MM.1S (cell line): Measurements from ENCODE around the gene ZBTB4.

ENCODE experiments used
- EZH2 ChIP-seq: fragments of 300-600 bp; sonication (generic); optimal IDR thresholded peaks from 2 replicates; pipeline ENCODE3; 2017; ENCODE audit warnings: low read depth, mild to moderate bottlenecking, antibody characterized with exemption, low read length, mixed read lengths
- TF ChIP-seq, protein P1 (sequence below): fragments of 300-600 bp; sonication (generic); IDR thresholded peaks from 2 replicates; pipeline ENCODE4 v1.5.1; 2016; ENCODE audit warnings: antibody characterized with exemption, low read length, mixed read lengths

DNA sequence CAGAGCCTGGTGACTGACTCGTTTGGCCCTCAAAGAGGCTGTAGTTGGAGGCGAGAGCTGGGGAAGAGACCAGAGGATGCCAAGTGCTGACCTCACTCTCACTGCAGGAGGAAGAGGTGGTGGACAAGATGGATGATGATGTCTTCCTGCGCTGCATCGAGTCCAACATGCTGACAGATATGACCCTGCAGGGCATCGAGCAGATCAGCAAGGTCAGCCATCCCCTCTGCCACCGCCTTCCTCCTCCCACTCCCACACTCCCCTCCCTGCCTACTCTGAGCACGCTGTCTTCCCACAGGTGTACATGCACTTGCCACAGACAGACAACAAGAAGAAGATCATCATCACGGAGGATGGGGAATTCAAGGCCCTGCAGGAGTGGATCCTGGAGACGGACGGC is 31.7 kb upstream of the ZBTB4 start:
- no peak for TF ChIP-seq EZH2
- TF ChIP-seq, protein P1, sequence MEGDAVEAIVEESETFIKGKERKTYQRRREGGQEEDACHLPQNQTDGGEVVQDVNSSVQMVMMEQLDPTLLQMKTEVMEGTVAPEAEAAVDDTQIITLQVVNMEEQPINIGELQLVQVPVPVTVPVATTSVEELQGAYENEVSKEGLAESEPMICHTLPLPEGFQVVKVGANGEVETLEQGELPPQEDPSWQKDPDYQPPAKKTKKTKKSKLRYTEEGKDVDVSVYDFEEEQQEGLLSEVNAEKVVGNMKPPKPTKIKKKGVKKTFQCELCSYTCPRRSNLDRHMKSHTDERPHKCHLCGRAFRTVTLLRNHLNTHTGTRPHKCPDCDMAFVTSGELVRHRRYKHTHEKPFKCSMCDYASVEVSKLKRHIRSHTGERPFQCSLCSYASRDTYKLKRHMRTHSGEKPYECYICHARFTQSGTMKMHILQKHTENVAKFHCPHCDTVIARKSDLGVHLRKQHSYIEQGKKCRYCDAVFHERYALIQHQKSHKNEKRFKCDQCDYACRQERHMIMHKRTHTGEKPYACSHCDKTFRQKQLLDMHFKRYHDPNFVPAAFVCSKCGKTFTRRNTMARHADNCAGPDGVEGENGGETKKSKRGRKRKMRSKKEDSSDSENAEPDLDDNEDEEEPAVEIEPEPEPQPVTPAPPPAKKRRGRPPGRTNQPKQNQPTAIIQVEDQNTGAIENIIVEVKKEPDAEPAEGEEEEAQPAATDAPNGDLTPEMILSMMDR: no peak
